ENCODE measurements around the gene CD248. TPM values are rescaled to one million over a fixed set of nuclear protein-coding genes. Genes with fewer than 3 reads are reported as not detected.

CD248 gene
- total and polyA plus RNA-seq, 2 experiments from 2014 or later: 2.4 to 3.8 TPM

DNA sequence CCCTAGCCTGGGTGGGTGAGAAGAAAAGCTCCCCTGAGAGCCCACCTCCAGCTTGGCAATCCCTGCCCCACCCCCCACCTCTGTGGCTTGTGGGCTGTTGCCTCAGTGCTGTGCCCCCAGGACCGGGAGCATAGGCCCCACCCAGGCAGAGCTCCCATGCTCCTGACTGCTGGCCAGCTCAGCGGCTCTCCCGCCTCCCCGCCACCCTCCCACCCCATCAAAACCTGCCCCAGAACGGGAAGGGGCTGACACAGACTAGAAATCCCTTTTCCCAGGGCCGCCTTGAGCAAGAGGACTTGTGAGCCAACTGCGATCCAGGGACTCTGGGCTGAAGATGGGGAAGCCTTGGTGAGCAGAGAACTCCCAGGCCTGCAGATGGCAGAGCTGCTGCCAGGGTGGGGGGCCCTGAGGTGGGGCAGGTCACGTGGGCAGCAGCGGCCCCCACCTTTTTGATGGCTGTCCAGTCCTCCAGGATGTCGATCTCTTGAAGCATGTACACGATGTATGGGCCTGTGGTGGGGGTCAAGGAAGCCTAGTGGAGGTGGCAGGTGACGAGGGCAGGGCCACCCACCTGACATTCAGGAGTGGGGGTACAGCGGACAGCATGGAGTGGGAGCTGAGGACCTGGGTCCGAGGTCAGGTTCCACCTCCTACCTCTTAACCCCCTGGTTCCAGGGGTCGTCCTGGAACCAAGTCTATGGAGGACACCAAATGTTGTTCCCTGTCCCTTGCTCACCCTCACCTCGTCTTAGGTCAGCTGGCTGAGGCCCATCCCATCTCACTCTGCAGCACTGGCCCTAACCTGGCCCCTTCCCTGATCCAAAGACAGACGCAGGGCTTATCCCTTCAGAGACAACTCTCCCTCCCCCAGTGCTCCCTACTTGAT, 21.7 kb upstream of the CD248 start:
- H3K36me3 ChIP-seq (ENCODE audit: insufficient read depth): no peaks in the 10 kb centered on the region; the same call in 1 of the 2 replicates
- peaks cover 11% of the 10 kb centered on the region for H3K27me3 Mint-ChIP-seq (ENCODE audit: insufficient read depth, low read depth, poor library complexity)
- H3K4me1 ChIP-seq (ENCODE audit: insufficient read depth): peaks cover 16% of the 10 kb centered on the region; the same call in 1 of the 2 replicates
- H3K4me2 ChIP-seq: no peak overlapping the region
- no peaks in the 10 kb centered on the region for H3K9me2 ChIP-seq (ENCODE audit: insufficient read depth)
- no peak overlapping the region for H3K27ac Mint-ChIP-seq
- H3K4me3 Mint-ChIP-seq: no peak overlapping the region
- no peaks in the 10 kb centered on the region; the same call in 2 of the 3 replicates for H3K9me3 Mint-ChIP-seq
- no peak for TF ChIP-seq CREB1 (CRISPR knock-in tag; IDR thresholded peaks at IDR 0.05; ENCODE audit: low read depth)
- no peak for ATAC-seq
- H3K79me2 ChIP-seq (replicated peaks; ENCODE audit: insufficient read depth): peaks cover 3% of the 10 kb centered on the region; the same call in 1 of the 2 replicates
- H2AFZ ChIP-seq: no peak overlapping the region
- 0 out of 2 replicates have a peak, but pooled peaks cover 6% of the 10 kb centered on the region for H3F3A ChIP-seq (replicated peaks; ENCODE audit: low read depth)
- H3K4me3 ChIP-seq: no peak overlapping the region
- H3K27ac ChIP-seq (ENCODE audit: low read depth): no peak overlapping the region
- no peaks in the 10 kb centered on the region; the same call in 1 of the 2 replicates for H4K20me1 ChIP-seq (replicated peaks; ENCODE audit: insufficient read depth)
- H3K4me1 Mint-ChIP-seq: peaks cover 22% of the 10 kb centered on the region
- peaks cover 25% of the 10 kb centered on the region for H3K36me3 Mint-ChIP-seq (ENCODE audit: low read depth)
- no peak for DNase-seq (ENCODE audit: low spot score)
- no peaks in the 10 kb centered on the region for H3K27me3 ChIP-seq (ENCODE audit: insufficient read depth)

DNA sequence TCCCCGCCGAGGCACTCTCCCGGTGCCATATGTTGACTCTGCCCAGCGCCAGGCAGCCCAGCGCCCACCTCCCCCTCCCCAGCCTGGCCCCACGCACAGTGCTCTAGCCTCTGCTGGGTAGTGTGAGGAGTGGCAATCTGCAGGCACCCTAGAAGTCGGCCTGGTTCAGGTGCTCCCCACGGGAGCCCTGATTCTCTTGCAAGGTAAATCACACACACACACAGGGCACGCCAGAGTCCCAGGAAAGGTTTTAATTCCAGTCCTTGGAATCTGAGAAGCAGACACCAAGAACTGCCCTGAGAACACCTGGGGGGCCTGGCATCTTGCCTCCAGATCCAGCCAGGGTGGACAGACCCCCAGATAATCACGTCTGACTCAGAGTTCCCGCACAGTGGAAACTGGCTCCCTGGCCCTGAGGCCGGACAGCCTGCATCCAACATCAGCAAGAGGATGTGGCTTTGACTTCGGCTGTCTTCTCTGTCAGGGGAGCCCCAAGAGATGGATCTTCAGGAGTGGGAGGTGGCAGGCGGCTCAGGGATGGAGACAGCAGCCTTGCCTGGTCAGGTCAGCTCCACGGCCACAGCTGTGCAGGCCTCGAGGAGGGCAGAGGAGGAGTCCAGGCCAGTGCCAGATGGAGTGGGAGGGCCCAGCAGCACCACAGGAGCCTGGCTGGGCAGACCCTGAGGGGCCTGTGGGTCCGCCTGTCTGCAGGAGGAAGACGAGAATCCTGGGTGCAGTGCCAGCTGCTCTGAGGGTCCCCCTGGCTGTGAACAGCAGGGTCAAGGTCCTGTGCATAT, 20.5 kb upstream of the CD248 start:
- no peaks in the 10 kb centered on the region; the same call in 1 of the 2 replicates for H3K36me3 ChIP-seq (ENCODE audit: insufficient read depth)
- peak overlapping the region; percentile 56; the same call in 1 of the 2 replicates for H3K27ac Mint-ChIP-seq
- no peaks in the 10 kb centered on the region for H3K27me3 ChIP-seq (ENCODE audit: insufficient read depth)
- peaks cover 19% of the 10 kb centered on the region for H3K36me3 Mint-ChIP-seq (ENCODE audit: low read depth)
- H2AFZ ChIP-seq: no peak overlapping the region
- peaks cover 18% of the 10 kb centered on the region for H3K4me1 Mint-ChIP-seq
- no peak overlapping the region; the same call in 2 of the 3 replicates for H3K4me3 Mint-ChIP-seq
- H3K27ac ChIP-seq (ENCODE audit: low read depth): peak overlapping the region; percentile 76; the same call in 1 of the 2 replicates
- TF ChIP-seq POLR2AphosphoS5 (IDR thresholded peaks at IDR 0.05; ENCODE audit: low read depth) (no peak), CREB1 (CRISPR knock-in tag; IDR thresholded peaks at IDR 0.05; ENCODE audit: low read depth) (no peak)
- no peak overlapping the region for H3K4me3 ChIP-seq
- H3K9me2 ChIP-seq (ENCODE audit: insufficient read depth): no peaks in the 10 kb centered on the region
- no peaks in the 10 kb centered on the region for H3K79me2 ChIP-seq (replicated peaks; ENCODE audit: insufficient read depth)
- DNase-seq (ENCODE audit: low spot score) (no peak), ATAC-seq (no peak)
- H3K27me3 Mint-ChIP-seq (ENCODE audit: insufficient read depth, low read depth, poor library complexity): peaks cover 8% of the 10 kb centered on the region
- no peak overlapping the region for H3K4me2 ChIP-seq
- no peaks in the 10 kb centered on the region for H3K9me3 Mint-ChIP-seq
- peaks cover 16% of the 10 kb centered on the region; the same call in 1 of the 2 replicates for H3K4me1 ChIP-seq (ENCODE audit: insufficient read depth)
- 0 out of 2 replicates have a peak, but pooled peaks cover 6% of the 10 kb centered on the region for H3F3A ChIP-seq (replicated peaks; ENCODE audit: low read depth)
- H4K20me1 ChIP-seq (replicated peaks; ENCODE audit: insufficient read depth): no peaks in the 10 kb centered on the region; the same call in 1 of the 2 replicates

DNA sequence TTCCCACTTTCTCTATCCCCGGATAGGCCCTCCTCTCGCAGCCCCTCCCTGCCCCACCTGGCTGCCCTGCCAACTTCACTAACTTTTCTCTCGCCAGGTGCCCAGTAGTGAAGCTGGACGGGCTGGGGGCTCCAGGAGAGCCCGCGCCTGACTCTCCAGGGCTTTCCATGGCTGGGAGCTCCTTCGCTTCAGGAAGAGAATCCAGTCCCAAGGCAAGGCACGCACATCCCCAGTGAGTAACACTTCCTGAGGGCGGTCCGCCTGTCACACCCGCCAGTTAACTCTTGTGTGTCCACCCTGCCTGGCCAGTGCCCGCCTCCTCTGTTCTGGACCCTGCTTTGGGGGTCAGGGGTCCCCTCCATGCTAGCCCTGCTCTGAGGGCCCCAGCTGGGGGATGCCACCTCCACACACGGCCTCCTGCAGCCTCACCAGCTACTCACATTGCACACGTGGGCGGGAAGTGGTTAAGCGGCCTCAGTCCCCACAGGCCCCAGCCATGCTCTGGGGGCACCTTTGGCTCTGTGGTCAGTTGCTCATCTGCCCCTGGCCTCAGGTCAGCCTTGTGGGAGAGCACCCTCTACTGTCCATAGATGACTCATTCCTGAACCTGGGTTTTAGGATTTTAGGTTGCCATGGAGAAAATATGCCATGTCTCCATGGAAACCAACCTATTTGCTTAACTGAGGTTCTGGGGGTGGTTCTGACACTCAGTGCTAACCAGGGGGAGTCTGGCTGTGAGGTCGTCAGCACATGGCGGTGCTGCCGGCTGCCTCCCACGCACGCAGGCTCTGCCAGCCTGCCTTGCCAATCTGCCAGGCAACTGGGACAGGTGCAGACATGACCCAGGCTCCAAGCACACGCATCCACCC, 19.6 kb upstream of the CD248 start, which contains the start of gene RIN1:
Gene RIN1, minus strand, starts transcription at position 201 of the 869 bp plus-strand sequence. Its CDS starts 32 bp downstream, at position 169.
- Mint-ChIP-seq H3K4me1 (peaks cover 18% of the 10 kb centered on the region), H3K4me3 (peak within 1 kb of the TSS; percentile 83), H3K36me3 (ENCODE audit: low read depth) (peaks cover 11% of the 10 kb centered on the region), H3K27me3 (ENCODE audit: insufficient read depth, low read depth, poor library complexity) (peaks cover 5% of the 10 kb centered on the region), H3K27ac (peak within 1 kb of the TSS; percentile 56; the same call in 1 of the 2 replicates), H3K9me3 (no peaks in the 10 kb centered on the region)
- peak within 1 kb of the TSS; percentile 76; the same call in 1 of the 2 replicates for H3K27ac ChIP-seq (ENCODE audit: low read depth)
- H3K27me3 ChIP-seq (ENCODE audit: insufficient read depth): no peaks in the 10 kb centered on the region
- peak; percentile 67 for ATAC-seq
- no peaks in the 10 kb centered on the region for H3K9me2 ChIP-seq (ENCODE audit: insufficient read depth)
- DNase-seq (ENCODE audit: low spot score): peak; percentile 88
- H2AFZ ChIP-seq: no peak within 1 kb of the TSS
- H3F3A ChIP-seq (replicated peaks; ENCODE audit: low read depth): 0 out of 2 replicates have a peak, but pooled peaks cover 6% of the 10 kb centered on the region
- no peaks in the 10 kb centered on the region; the same call in 1 of the 2 replicates for H3K36me3 ChIP-seq (ENCODE audit: insufficient read depth)
- H4K20me1 ChIP-seq (replicated peaks; ENCODE audit: insufficient read depth): no peaks in the 10 kb centered on the region; the same call in 1 of the 2 replicates
- H3K4me3 ChIP-seq: peak within 1 kb of the TSS; percentile 60
- H3K4me1 ChIP-seq (ENCODE audit: insufficient read depth): peaks cover 16% of the 10 kb centered on the region; the same call in 1 of the 2 replicates
- H3K79me2 ChIP-seq (replicated peaks; ENCODE audit: insufficient read depth): no peaks in the 10 kb centered on the region
- peak within 1 kb of the TSS; percentile 82 for H3K4me2 ChIP-seq
- TF ChIP-seq, protein P1, sequence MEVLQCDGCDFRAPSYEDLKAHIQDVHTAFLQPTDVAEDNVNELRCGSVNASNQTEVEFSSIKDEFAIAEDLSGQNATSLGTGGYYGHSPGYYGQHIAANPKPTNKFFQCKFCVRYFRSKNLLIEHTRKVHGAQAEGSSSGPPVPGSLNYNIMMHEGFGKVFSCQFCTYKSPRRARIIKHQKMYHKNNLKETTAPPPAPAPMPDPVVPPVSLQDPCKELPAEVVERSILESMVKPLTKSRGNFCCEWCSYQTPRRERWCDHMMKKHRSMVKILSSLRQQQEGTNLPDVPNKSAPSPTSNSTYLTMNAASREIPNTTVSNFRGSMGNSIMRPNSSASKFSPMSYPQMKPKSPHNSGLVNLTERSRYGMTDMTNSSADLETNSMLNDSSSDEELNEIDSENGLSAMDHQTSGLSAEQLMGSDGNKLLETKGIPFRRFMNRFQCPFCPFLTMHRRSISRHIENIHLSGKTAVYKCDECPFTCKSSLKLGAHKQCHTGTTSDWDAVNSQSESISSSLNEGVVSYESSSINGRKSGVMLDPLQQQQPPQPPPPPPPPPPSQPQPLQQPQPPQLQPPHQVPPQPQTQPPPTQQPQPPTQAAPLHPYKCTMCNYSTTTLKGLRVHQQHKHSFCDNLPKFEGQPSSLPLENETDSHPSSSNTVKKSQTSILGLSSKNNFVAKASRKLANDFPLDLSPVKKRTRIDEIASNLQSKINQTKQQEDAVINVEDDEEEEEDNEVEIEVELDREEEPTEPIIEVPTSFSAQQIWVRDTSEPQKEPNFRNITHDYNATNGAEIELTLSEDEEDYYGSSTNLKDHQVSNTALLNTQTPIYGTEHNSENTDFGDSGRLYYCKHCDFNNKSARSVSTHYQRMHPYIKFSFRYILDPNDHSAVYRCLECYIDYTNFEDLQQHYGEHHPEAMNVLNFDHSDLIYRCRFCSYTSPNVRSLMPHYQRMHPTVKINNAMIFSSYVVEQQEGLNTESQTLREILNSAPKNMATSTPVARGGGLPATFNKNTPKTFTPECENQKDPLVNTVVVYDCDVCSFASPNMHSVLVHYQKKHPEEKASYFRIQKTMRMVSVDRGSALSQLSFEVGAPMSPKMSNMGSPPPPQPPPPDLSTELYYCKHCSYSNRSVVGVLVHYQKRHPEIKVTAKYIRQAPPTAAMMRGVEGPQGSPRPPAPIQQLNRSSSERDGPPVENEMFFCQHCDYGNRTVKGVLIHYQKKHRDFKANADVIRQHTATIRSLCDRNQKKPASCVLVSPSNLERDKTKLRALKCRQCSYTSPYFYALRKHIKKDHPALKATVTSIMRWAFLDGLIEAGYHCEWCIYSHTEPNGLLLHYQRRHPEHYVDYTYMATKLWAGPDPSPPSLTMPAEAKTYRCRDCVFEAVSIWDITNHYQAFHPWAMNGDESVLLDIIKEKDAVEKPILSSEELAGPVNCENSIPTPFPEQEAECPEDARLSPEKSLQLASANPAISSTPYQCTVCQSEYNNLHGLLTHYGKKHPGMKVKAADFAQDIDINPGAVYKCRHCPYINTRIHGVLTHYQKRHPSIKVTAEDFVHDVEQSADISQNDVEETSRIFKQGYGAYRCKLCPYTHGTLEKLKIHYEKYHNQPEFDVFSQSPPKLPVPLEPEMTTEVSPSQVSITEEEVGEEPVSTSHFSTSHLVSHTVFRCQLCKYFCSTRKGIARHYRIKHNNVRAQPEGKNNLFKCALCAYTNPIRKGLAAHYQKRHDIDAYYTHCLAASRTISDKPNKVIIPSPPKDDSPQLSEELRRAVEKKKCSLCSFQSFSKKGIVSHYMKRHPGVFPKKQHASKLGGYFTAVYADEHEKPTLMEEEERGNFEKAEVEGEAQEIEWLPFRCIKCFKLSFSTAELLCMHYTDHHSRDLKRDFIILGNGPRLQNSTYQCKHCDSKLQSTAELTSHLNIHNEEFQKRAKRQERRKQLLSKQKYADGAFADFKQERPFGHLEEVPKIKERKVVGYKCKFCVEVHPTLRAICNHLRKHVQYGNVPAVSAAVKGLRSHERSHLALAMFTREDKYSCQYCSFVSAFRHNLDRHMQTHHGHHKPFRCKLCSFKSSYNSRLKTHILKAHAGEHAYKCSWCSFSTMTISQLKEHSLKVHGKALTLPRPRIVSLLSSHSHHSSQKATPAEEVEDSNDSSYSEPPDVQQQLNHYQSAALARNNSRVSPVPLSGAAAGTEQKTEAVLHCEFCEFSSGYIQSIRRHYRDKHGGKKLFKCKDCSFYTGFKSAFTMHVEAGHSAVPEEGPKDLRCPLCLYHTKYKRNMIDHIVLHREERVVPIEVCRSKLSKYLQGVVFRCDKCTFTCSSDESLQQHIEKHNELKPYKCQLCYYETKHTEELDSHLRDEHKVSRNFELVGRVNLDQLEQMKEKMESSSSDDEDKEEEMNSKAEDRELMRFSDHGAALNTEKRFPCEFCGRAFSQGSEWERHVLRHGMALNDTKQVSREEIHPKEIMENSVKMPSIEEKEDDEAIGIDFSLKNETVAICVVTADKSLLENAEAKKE (CRISPR knock-in tag; IDR thresholded peaks at IDR 0.05): no peak
